Thyroid gland (tissue), 4 donors: Measurements from ENCODE around the gene SLC14A1.
"Not testable (repeated sequence)": the region's sequence is repeated elsewhere in the genome, so short reads cannot be mapped to it uniquely, and the experiment has no call there.

ENCODE experiments used
- POLR2A ChIP-seq, 2 donors: fragments of 450-650 bp; IDR thresholded peaks; one replicate each; pipeline ENCODE4 v1.6.1; 2017; ENCODE audit warnings: antibody characterized with exemption in 2 of 2, mild to moderate bottlenecking in 2 of 2, moderate library complexity in 1 of 2
- TF ChIP-seq, protein P1 (sequence below), 6 experiments: fragments of 200-600 bp in 3 of 6; fragments of 450-650 bp in 3 of 6; sonication (generic) in 3 of 6; IDR thresholded peaks; one replicate each; pipeline ENCODE4 v1.5.1; 2016 to 2019; ENCODE audit warnings: antibody characterized with exemption in 6 of 6, mild to moderate bottlenecking in 2 of 6, inconsistent platforms in 1 of 6, moderate library complexity in 1 of 6

DNA sequence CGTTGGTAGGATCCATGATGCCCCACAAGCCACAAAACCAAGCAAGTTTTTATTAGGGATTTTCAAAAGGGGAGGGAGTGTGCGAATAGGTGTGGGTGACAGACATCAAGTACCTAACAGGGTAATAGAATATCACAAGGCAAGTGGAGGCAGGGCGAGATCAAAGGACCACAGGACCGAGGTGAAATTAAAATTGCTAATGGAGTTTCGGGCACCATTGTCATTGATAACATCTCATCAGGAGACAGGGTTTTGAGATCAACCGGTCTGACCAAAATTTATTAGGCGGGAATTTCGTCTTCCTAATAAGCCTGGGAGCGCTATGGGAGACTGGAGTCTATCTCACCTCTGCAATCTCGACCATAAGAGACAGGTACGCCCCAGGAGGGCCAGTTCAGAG is 33.7 kb downstream of the SLC14A1 start:
- TF ChIP-seq, protein P1, sequence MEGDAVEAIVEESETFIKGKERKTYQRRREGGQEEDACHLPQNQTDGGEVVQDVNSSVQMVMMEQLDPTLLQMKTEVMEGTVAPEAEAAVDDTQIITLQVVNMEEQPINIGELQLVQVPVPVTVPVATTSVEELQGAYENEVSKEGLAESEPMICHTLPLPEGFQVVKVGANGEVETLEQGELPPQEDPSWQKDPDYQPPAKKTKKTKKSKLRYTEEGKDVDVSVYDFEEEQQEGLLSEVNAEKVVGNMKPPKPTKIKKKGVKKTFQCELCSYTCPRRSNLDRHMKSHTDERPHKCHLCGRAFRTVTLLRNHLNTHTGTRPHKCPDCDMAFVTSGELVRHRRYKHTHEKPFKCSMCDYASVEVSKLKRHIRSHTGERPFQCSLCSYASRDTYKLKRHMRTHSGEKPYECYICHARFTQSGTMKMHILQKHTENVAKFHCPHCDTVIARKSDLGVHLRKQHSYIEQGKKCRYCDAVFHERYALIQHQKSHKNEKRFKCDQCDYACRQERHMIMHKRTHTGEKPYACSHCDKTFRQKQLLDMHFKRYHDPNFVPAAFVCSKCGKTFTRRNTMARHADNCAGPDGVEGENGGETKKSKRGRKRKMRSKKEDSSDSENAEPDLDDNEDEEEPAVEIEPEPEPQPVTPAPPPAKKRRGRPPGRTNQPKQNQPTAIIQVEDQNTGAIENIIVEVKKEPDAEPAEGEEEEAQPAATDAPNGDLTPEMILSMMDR (IDR thresholded peaks at IDR 0.05) = not testable (repeated sequence)
- TF ChIP-seq POLR2A (IDR thresholded peaks at IDR 0.05) = not testable (repeated sequence)
